Peyer's patch (tissue), 4 donors: ENCODE data around the gene DMD.

Experiments used
- CTCF ChIP-seq, 6 experiments: fragments of 450-650 bp in 4 of 6; fragments of 200-600 bp in 2 of 6; sonication (generic) in 1 of 6; IDR thresholded peaks; one replicate each; pipeline ENCODE4 v1.5.1; 2017 to 2019; ENCODE audit warnings: antibody characterized with exemption in 6 of 6, mild to moderate bottlenecking in 3 of 6, moderate library complexity in 1 of 6
- POLR2A ChIP-seq, 2 donors: fragments of 450-650 bp; IDR thresholded peaks; one replicate each; pipeline ENCODE4 v1.5.1; 2017; ENCODE audit warnings: antibody characterized with exemption in 2 of 2, mild to moderate bottlenecking in 2 of 2, moderate library complexity in 2 of 2

DNA sequence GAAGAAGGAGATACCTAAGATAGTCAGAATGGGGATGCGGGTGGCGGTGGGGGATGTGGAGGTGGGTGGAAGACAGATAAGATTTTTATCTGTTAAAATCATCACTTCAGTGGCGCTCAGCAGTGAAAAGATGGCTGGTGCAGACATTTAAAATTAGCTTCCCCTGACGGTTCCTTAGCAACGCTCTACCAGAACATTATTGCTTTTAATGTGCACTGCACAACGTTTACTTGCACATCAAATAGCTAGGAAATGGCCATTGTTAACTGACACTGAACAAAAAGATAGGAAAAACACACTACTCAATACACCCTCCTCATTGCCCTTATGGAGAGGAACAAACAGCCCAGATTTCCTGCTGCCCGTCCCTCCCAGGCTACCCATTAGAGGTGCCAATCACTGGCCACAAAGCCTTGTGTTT is 2078.5 kb downstream of the DMD start:
- TF ChIP-seq CTCF (IDR thresholded peaks at IDR 0.05) = no peak
- no peak for TF ChIP-seq POLR2A (IDR thresholded peaks at IDR 0.05)
